RPMI7951 (cell line): ENCODE measurements around the gene CHRNB1. TPM values are rescaled to one million over a fixed set of nuclear protein-coding genes. Genes with fewer than 3 reads are reported as not detected.
"Not testable (repeated sequence)": the region's sequence is repeated elsewhere in the genome, so short reads cannot be mapped to it uniquely, and the experiment has no call there.

Experiments used
- DNase-seq: peaks from one replicate; pipeline ENCODE4 v3.0.0-alpha.2; 2012; ENCODE audit warnings: low read depth
- total RNA-seq: library from RNA; depleted of rRNA; stranded (reverse); fragments of >200 nt; shearing (Covaris generic); gene quantifications from 2 replicates; pipeline ENCODE4 v1.2.3, GENCODE V29; 2014

CHRNB1 gene
- total RNA-seq, 1 experiment from 2014 or later = 11.9 TPM

DNA sequence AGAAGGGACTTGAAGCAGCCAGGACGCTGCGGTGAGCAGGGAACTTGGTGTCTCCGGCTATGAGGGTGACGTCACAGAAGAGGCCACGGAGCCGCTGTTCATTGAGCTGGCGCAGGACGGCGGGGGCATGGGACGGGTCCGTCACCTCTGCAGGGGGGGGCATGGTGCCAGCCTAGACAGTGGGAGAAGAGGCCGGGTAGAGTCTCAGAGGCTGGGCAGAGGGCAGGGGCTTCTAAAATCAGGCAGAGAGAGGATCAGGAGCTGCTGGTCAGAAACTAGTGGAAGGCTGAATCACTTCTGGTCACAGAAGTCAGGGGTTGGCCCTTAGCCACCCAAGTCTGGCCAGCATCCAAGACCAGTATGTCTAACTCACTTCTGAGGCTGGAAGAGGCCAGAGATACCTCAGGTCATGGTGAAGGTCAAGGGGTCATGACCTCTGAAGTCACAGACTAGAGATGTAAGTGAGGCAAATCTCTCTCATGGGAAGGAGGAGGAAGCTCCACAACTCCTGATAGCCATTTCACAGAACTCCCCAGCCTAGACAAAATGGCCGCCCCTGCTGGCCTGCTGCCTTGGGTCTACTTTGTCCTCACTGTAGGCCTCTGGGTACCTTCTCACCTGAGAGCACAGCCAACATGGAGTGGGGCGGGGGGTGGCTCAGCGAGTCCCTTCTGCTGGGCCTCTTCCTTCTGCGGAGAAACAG, 21.9 kb downstream of the CHRNB1 start:
- DNase-seq = peak; percentile 67

DNA sequence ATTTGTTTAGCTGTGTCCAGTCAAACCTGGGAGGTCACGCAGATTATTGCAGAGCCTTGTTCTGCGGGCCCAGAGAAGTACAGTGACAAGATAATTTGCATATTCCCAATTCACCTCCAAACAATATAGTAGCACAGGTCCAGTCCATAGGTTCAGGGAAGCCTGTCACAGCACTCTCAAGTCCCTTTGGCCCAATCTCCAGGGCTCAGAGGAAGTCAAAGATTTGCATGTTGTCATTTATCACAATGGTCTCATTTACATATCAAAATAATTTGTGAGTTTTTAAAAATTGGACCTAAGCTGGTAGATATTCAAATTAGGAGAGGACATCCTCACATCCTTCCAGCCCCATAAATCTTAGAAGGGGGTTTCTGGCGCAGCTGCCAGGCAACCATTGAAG, 22.6 kb downstream of the CHRNB1 start:
- DNase-seq = no peak

DNA sequence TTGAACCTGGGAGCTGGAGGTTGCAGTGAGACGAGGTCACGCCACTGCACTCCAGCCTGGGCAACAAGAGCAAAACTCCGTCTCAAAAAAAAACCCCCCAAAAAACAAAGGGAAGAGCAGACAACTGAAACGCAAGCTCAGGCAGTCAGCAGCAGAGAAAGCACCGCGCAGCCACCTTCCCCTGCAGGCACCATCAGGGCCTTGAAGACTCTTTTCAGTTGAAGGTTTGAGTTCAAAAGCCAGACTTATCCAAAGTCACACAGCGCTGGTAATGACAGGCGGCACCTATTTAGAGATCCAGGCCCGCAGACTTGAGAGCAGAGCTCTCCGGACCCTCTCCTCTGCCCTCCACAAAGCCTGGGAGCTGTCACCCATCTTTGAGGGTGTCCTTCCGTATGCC, 23.4 kb downstream of the CHRNB1 start:
- DNase-seq = no peak

DNA sequence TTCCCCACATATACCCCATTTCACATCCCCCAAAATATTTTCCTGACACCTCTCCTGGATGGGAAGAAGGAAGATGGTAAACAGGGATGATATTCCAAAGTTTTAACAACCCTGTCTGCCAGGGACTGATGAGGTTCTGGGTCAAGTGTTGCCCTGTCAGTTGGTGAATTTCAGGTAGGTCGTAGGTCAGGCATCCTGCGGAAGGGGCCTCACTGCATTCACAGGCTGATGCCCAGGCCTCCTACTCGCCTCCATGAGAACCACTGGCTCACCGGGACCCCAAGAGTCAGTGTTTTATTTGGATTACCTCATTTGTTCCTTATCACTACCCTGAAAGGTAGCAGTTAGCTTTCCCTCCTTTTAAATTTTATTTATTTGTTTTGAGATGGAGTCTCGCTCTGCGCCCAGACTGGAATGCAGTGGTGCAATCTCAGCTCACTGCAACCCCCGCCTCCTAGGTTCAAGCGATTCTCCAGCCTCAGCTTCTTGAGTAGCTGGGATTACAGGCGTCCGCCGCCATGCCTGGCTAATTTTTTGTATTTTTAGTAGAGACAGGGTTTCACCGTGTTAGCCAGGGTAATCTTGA, 24.0 kb downstream of the CHRNB1 start:
- DNase-seq = no peak

DNA sequence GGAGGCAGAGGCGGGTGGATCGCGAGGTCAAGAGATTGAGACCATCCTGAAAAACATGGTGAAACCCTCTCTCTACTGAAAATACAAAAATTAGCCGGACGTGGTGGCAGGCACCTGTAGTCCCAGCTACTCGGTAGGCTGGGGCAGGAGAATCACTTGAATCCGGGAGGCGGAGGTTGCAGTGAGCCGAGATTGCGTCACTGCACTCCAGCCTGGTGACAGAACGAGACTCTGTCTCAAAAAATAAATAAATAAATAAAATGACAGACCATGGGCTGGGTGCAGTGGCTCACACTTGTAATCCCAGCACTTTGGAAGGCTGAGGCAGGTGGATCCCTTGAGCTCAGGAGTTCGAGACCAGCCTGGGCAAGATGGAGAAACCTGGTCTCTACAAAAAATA, 25.0 kb downstream of the CHRNB1 start:
- DNase-seq = not testable (repeated sequence)

DNA sequence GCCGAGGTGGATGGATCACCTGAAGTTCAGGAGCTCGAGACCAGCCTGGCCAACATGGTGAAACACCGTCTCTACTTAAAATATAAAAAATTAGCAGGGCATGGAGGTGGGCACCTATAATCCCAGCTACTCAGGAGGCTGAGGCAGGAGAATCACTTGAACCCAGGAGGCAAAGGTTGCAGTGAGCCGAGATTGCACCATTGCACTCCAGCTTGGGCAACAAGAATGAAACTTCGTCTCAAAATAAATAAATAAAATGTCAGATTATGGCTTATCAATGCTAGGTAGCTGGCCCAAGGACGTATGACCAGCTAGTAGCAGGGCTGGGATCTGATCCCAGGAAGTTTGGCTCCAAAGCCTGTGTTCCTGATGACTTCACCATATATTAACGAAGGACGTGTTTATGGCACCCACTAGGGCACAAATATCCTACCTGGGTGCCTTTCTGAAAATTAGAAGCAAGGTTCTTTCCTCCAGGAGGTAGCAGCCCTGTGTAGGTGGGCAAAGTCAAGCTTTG, 25.7 kb downstream of the CHRNB1 start:
- not testable (repeated sequence) for DNase-seq

DNA sequence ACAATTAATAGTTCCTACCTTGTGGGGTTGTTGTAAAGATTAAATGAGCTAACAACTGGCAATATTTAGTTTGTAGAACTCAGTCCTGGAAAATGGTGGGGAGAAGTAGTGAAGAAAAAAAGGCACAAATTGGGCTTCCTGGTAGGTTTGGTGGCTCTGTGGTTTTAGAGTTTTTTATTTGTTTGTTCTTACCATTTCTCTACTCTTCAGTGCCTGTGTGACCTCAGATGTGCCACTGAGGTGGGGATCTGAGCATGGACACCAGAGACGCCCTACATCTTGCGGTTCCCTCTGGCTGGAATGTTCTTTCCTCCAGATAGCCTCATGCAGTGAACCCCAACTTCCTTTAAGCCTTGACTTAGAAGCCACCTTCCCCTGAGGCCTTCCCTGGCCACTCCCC, 26.9 kb downstream of the CHRNB1 start:
- DNase-seq = no peak

DNA sequence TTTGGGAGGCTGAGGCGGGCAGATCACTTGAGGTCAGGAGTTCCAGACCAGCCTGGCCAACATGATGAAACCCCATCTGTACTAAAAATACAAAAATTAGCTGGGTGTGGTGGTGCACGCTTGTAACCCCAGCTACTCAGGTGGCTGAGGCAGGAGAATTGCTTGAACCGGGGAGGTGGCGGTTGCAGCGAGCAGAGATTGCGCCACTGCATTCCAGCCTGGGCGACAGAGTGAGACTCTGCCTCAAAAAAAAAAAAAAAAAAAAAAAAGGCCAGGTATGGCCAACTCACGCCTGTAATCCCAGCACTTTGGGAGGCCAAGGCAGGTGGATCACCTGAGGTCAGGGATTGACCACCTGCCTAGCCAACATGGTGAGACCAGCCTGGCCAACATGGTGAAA, 29.9 kb downstream of the CHRNB1 start:
- DNase-seq = not testable (repeated sequence)

DNA sequence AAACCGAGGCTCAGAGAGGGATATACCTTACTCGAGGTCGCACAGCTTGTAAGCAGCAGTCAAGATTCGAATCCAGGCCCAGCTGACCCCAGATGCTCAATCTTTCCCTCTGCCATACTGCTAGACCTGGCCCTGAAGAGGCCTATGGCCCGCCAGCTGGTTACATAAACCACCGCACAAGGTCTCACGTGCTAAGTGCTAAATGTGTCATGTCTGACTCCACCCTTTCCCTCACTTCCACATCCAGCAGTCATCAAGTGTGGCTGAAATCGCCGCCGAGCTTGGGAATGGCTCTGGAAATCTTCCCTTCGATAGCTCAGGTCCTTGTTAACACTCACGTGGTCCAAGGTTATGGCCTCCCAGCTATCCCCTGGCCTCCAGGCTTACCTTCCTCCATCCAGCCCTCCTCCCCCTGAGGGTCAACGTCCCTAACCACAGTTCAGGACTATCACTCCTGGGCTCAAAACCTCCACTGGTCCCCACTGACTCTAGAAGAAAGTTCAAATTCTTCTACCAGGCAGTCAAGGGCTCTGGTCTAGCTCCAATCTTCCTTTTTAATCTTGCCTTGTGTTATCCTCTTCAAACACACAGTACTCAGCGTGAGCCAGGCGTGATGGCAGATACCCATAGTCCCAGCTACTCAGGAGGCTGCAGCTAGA, 31.0 kb downstream of the CHRNB1 start:
- DNase-seq = peak; percentile 64

DNA sequence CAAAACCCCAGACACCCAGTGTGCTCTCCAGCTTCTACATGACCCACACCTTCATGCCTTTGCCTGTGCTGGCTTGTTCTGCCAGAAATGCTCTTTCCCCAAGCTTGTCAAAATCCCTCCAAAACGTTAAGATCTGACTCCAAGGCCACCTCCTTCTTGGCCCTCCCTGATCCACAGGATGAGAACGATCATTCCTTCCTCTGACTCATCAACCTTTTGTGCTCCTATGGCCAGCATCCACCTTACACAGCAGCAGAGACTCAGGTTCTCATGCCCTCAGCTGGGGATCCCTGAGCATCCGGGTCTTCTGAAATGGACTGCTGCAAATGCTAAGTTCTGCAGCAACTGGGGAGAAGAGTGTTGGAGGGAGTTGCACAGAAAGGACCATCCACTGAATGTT, 31.6 kb downstream of the CHRNB1 start:
- DNase-seq = peak; percentile 57

DNA sequence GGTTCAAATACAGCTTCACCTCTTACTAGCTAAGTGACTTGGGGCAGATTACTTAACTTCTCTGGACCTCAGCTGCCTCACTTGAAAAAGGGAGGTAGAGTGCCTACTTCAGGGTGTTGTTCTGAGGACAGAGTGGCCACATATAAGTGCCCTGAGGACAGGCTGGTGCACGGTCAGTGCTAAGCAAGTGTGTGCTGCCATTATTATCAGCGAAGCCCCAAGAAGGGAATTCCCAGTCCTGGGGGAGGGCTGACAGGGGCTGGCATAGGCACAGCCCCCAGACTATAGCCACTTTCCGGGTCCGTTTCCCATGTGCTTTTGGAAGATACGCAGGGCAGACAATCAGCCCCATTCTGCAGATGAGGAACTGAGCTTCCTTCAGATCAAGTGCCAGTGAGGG, 32.1 kb downstream of the CHRNB1 start:
- no peak for DNase-seq

DNA sequence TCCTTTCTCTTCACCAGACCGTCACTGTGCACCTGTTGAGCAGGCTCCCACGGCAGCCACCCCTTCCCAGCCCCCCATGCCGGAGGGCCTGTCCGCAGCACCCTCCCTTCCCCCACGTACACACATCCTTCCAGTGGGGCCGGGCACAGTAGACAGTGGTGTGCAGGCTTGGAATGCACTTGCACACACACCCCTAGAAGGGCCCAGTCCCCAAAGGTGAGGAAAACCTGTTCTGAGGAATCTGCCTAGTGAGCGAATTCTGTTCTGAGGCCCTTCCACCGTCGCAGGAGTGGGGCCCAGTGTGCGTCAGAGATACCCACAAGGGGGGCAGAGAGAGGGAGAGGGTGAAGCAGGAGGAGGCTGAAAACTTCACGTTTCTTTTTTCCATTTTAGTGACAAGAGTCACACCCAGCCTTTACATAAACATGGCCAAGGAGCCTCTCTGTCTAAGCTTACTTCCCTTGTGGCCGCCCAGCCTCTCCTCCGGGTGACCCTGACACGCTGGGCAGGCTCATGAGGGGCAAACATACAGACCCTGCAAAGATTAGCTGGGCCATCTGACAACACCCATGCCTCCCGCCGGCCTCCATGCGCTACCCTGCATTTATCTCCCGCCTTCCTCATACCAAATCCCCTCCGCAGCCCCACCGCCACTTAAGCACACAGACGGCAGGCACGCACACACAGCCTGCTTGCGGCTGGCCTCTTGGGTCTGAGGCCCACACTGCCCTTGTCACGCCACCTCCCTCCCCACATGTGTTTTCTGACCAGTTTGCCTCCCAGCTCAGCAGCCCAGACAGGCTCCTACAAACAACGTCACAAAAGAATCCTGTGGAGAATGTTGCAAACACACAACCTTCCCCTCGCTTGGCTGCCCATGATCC, 32.8 kb downstream of the CHRNB1 start:
- DNase-seq = peak; percentile 90

DNA sequence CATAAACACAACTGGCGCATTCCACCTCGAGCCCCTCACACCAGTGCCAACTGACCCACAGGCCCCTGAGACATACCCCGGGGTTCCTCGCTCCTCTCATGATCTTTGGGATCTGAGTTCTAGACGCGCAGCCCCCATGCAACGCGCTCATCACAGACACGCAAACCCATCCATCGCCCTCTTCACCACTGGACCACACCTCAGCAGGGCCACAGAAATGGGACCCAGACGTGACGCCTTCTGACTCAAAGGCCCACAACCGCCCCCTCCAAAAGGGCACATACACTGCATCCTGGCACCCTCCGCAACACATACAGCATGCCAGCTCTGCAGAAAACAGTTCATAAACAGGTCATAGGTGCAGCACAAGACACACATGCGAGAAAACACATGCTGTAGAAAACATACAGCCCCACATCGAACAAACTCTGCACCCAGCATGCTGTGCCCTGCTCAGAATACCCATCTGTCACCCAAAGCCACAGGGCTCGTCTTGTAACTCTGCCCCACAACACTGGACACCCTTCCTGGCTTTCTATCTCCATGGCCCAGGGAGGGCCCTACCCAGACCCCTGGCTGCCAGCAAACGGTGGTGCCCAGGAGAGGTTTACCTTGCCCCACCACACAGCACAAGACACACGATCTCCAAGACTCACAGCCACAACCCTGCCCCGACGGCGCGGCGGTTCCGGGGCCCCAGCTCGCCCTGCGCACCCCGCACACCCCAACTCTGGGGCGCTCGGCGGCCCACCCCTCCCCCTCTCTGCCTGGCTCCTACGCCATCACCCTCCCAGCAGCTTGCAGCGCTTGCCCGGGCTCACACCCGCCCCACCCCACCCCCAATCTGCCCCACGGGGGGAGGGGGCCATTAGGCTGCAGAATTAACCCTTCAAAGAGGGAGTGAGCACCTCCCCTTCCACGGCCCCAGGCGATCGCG, 33.7 kb downstream of the CHRNB1 start:
- peak; percentile 40 for DNase-seq

DNA sequence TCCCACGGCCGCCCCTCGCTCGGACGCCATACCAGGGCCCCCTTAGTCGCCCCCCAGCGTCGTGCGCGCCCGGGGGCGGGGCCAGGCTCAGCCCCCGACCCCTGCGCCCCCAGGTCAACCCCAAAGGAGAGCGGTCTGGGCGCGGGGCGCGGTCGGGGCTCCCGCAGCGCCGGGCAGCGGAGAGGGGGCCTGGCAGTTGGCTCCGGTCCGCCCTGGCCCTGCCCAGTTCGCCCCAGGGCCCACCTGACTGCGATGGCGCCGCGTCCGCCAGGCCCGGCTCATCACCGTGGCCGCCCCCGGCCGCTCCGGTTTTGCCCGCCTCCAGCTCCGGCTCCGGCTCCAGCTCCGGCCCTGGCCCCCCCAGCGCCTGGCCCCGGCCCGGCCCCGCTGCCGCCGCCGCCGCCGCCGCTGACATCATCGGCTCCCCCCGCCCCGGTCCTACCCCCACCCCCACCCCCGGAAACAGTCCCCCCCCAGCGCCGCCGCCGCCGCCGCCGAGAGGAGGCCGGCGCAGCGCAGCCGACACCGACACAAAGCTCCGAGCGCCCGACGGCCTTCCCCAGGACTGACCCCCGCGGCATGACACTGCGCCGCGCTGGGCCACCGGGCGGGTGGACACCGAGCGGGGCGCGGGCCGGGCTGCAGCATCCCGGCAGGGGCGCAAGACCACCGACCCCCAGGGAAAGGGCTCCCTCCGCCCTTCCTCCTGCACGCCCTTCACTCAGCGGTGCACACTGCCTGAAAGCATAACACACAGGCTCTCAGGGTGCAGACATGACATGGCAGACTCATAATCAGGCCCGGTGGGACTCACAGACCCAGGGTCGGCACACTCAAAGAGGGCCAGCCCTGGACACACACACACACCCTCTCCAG, 34.6 kb downstream of the CHRNB1 start, which contains the start of gene ZBTB4:
Gene ZBTB4 (minus strand): TSS at position 419 of the 876 bp plus-strand sequence. CDS start 12,830 bp downstream, outside the sequence.
- DNase-seq = peak; percentile 51

DNA sequence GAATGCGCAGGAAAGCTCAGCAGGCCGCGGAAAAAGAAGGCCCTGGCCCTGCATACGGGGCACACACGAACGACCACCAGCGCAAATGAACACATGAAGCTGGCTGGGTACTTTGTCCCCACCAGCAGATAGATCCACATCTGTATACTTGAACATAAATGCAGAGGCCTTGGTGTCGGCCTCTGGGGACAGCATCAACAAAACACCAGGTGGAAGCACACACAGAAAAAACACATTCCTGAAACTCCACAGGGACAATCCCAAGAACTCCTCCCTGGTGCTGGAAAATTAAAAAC, 35.2 kb downstream of the CHRNB1 start:
- no peak for DNase-seq

DNA sequence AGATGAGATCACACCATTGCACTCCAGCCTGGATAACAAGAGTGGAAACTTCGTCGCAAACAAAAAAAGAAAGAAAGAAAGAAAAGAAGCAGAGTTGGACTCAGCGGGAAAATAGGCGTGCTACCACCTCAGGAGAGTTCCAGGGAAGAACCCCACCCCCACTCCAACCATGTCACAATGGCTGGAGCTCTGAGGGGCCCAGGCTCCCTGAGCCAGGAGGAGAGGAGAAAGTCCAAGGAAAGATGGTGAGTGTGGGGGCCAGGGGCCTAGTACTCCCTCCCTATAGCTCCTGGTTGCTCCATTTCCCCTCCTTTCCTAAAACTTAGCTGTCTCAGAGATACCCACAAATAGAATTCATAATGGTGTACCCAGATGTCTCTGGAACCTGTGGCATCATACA, 36.4 kb downstream of the CHRNB1 start, which contains the start of gene SLC35G6:
Gene SLC35G6 (plus strand): TSS at position 172 of the 400 bp plus-strand sequence. CDS start 71 bp downstream, at position 243.
- not testable (repeated sequence) for DNase-seq

DNA sequence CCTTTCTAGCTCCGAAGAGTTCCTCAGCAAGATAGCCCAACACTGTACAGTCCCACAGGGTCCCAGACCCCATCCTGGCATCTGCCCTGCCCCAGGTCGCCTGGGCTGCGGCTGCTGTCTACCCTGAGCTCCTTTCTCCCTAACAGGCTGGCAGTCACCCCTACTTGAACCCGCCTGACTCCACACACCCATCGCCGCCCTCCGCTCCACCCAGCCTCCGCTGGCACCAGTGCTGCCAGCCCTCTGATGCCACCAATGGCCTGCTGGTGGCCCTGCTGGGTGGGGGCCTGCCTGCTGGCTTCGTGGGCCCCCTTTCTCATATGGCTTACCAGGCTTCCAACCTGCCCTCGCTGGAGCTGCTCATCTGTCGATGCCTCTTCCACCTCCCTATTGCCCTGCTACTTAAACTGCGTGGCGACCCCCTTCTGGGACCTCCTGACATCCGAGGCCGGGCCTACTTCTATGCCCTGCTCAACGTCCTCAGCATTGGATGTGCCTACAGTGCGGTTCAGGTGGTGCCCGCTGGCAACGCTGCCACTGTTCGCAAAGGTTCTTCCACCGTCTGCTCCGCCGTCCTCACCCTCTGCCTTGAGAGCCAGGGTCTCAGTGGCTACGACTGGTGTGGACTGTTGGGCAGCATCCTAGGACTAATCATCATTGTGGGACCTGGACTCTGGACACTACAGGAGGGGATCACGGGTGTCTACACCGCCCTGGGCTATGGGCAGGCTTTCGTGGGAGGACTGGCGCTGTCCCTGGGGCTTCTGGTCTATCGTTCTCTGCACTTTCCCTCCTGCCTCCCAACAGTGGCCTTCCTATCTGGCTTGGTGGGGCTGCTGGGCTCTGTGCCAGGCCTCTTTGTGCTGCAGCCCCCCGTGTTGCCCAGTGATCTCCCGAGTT, 37.2 kb downstream of the CHRNB1 start:
- not testable (repeated sequence) for DNase-seq

DNA sequence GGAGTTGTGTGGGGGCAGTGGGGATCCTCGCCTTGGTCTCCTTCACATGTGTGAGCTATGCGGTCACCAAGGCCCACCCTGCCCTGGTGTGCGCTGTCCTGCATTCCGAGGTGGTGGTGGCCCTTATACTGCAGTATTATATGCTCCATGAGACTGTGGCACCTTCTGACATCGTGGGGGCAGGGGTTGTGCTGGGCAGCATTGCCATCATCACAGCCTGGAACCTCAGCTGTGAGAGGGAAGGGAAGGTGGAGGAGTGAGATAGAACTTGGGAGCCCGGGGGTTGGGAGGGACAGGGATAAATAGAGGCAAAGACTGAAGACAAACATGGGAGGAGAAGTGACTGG, 37.9 kb downstream of the CHRNB1 start:
- not testable (repeated sequence) for DNase-seq
